ENCODE data around the gene HYOU1. TPM values are rescaled to one million over a fixed set of nuclear protein-coding genes. Genes with fewer than 3 reads are reported as not detected.

The HYOU1 gene
- total and polyA plus RNA-seq, 2 of the 8 experiments (the other 6 are each of a cell fraction or from before 2014, with no cell fraction given): 239 to 295 TPM

DNA sequence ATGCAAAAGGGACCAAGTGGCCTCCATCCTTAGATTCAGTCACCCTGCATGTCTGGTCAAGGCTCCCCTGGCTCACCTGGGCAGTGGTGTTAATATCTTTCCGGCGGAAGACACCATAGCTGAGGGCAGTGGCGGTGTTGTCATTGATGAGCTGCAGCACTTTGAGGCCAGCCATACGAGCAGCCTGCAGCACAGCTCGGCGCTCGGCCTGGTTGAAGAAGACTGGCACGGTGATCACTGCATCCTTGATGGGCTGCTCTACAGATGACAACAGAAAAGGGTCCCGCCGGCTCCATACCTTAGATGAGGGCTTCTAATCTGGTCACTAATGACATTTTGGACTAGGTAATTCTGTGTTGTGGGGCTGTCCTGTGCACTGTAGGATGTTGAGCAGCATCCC lies 2.6 kb downstream of the HYOU1 start (continued):
- TF ChIP-seq BCL11A (IDR thresholded peaks at IDR 0.05; ENCODE audit: low read depth in 2 of 2, low read length in 2 of 2) (no peak), GABPA (IDR thresholded peaks at IDR 0.05; ENCODE audit: borderline replicate concordance, insufficient read depth, low read length) (no peak)

Data from H1 (cell line).